IPS-15b (cell line): Measurements from ENCODE around the gene PISD.

Source experiments
- H3K27me3 ChIP-seq: one replicate; pipeline ENCODE4 v1.6.1; 2013; ENCODE audit warnings: low read length; ENCODE audit not compliant: control insufficient read depth, insufficient read depth
- H3K36me3 ChIP-seq: one replicate; pipeline ENCODE4 v1.6.1; 2013; ENCODE audit warnings: low read length; ENCODE audit not compliant: control insufficient read depth, insufficient read depth
- H3K4me1 ChIP-seq: one replicate; pipeline ENCODE4 v1.6.1; 2013; ENCODE audit warnings: mild to moderate bottlenecking, low read length; ENCODE audit not compliant: control insufficient read depth, insufficient read depth
- H3K4me3 ChIP-seq: one replicate; pipeline ENCODE4 v1.5.1; 2013; ENCODE audit warnings: low read depth, low read length
- H3K9ac ChIP-seq: one replicate; pipeline ENCODE4 v1.6.1; 2013; ENCODE audit warnings: low read depth, mild to moderate bottlenecking, low read length
- H3K9me3 ChIP-seq: one replicate; pipeline ENCODE4 v1.6.1; 2013; ENCODE audit warnings: mild to moderate bottlenecking, low read length; ENCODE audit not compliant: control insufficient read depth, insufficient read depth

Gene PISD

GRCh38 chr22:31575190-31575589, 86.8 kb downstream of the PISD start:
- Histone ChIP-seq H3K27me3 (no peaks in the 10 kb centered on the region), H3K36me3 (peaks cover 2% of the 10 kb centered on the region), H3K4me3 (no peak overlapping the region), H3K9me3 (no peaks in the 10 kb centered on the region), H3K9ac (no peak overlapping the region), H3K4me1 (no peaks in the 10 kb centered on the region)

DNA sequence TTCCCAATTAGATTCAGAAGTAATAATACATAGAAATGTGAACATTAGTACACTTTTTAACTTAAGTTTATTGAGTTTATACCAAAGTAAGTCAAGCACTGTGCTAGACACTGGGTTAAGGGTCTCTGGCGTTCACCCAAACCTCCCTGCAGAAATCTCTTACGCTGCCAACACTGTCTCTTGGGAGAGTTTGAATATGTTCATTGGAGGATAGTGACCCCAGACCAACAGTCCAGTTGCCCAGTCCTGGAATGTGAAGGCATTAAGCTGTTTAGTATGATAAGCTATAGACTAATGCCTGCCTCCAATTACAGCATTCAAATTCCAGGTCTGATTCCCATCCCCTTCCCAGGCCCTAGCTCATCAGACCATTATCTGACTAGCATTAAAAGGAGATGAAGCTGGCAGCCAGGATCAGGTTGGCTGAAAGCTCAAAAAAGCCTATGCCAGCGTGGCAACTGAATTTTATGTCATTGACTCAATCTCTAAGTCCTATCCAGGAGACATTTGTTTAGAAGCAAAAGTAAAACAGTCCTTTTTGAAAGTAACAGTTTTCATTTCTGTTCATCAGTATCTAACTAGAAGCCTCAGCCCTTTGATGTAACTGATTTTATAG, 87.9 kb downstream of the PISD start:
- Histone ChIP-seq H3K9ac (no peak overlapping the region), H3K36me3 (peaks cover 2% of the 10 kb centered on the region), H3K4me1 (no peaks in the 10 kb centered on the region)

DNA sequence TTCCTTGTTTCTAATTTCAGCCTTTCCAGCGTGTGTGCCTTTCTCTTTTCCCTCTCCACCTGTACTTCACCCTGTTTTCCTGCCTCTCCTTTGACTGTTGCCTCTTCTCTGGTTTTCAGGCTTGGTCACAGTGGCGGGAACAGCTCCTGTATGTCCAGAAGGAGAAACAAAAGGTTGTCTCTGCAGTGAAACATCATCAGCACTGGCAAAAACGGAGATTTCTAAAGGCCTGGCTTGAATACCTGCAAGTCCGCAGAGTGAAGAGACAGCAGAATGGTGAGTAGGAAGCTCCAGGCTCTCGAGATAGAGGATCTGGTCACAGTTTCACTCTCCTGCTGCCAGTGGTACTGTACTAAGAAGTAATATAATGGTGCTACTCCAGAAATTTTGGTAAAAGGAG, 89.1 kb downstream of the PISD start:
- peaks cover 2% of the 10 kb centered on the region for H3K36me3 ChIP-seq
- no peak overlapping the region for H3K9ac ChIP-seq
- H3K4me3 ChIP-seq, result no peak overlapping the region
- no peaks in the 10 kb centered on the region for H3K27me3 ChIP-seq
- H3K9me3 ChIP-seq, result no peaks in the 10 kb centered on the region
- H3K4me1 ChIP-seq, result no peaks in the 10 kb centered on the region

More for the DNA sequence above, 87.9 kb downstream of the PISD start:
- Histone ChIP-seq H3K4me3 (no peak overlapping the region), H3K27me3 (no peaks in the 10 kb centered on the region), H3K9me3 (no peaks in the 10 kb centered on the region)

DNA sequence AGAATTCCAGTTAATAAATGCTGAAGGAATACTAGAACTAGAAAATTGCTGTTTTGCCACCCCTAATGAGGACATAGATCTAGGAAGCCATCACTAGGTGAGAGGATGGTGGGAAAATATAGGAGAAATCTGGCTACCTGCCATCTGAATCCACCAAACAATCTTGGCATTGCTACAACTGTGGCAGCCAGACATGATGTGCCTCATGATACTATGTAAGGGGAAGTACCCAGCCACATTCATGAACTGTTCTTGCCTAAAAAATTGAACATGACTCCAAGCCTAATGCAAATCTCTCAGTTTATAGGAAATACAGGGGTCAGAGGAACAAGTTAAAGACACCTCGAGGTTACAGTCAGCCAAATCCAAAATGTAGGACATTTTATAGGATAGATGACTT, 92.9 kb downstream of the PISD start:
- Histone ChIP-seq H3K9ac (no peak overlapping the region), H3K9me3 (no peaks in the 10 kb centered on the region), H3K36me3 (no peaks in the 10 kb centered on the region), H3K4me3 (no peak overlapping the region), H3K27me3 (no peaks in the 10 kb centered on the region), H3K4me1 (no peaks in the 10 kb centered on the region)
